Choroid plexus epithelial cell (primary cell): ENCODE results near the gene AUP1.

ENCODE experiments used
- DNase-seq: peaks from one replicate; pipeline ENCODE4 v3.0.0-alpha.2; 2010; ENCODE audit warnings: low read depth
- H3K4me3 ChIP-seq: 2 replicates; pipeline ENCODE4 v1.5.1; 2011; ENCODE audit warnings: low read depth, mild to moderate bottlenecking, control low read depth, low read length, moderate library complexity
- CTCF ChIP-seq: conservative IDR thresholded peaks from 2 replicates; pipeline ENCODE4 v1.5.1; 2011; ENCODE audit warnings: low read depth, mild to moderate bottlenecking, control low read depth, inconsistent platforms, low read length, moderate library complexity

Gene AUP1

GRCh38 chr2:74482801-74483674 is 46.5 kb downstream of the AUP1 start, which contains the start of the genes CCDC142 and TTC31:
CCDC142 (minus strand) TSS chr2:74482998; CDS start chr2:74482837, 161 bp downstream.
TTC31 (plus strand) TSS chr2:74483081; CDS start chr2:74483096, 15 bp downstream.
- peak within 1 kb of the TSS; percentile 94 for H3K4me3 ChIP-seq
- DNase-seq, result peak; percentile 97
- TF ChIP-seq CTCF, result peak; percentile 92

DNA sequence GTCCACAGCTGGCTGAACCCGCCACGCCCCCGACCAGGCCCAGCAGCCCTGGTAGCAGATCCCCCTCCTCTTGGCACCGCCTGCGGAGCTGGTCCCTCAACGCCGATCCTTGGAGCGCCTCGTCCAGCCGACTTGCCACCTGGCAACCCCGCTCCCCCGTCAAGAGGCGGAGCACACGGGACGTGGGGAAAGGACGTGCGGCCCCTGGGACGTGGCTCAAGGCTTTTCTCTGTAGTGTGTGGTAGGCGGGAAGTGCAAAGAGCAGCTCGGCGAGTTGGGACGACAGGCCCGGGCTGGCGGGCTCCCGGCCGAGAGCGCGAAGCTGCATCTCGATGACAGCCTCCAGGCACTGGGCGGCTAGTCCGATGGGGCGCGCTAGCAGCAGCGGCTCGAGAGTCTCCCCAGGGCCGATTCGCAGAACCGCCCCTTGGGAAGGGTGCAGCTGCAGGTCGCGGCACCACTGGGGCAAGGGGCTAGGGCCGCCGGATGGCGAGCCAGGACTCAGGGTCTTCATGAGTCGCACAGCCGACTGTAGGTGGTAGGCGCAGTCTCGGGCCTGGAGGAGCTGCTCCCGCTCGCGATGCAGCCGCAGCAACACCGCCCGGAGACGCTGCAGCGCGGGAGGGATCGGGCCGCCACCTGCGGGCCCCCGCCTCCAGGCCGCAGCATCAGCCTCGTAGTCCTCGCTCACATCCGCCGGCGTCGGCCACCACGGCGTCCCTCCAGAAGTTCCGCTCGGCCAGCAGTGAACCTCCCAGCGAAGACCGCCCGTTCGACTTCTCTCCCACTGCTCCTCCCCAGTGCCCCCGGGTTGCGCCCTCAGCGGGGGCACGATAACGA is 47.3 kb downstream of the AUP1 start:
- TF ChIP-seq CTCF, result no peak
- H3K4me3 ChIP-seq, result peak overlapping the region; percentile 94
- no peak for DNase-seq

- H3K4me3 ChIP-seq, result peak overlapping the region; percentile 94
These were observed 48.1 kb downstream of the AUP1 start for GRCh38 chr2:74481431-74481830.

More at GRCh38 chr2:74481431-74481830, 48.1 kb downstream of the AUP1 start:
- no peak for TF ChIP-seq CTCF
- DNase-seq, result no peak
